ENCODE results near the gene DISP3. TPM values are rescaled to one million over a fixed set of nuclear protein-coding genes. Genes with fewer than 3 reads are reported as not detected.

The DISP3 gene
- polyA plus RNA-seq, 3 donors, result 0.01 TPM; not detected in 2

- intact Hi-C loops (cut with micrococcal nuclease), result no loop called here
- Histone ChIP-seq H3K9me3 (replicated peaks in 1 of 2; ENCODE audit: control insufficient read depth in 1 of 2, insufficient read depth in 1 of 2, low read length in 2 of 2) (no peaks in the 10 kb centered on the region), H3K79me2 (ENCODE audit: insufficient read depth, low read length) (no peaks in the 10 kb centered on the region), H3K36me3 (replicated peaks in 1 of 2; ENCODE audit: control insufficient read depth in 1 of 2, insufficient read depth in 2 of 2, low read length in 2 of 2) (no peaks in the 10 kb centered on the region), H2AFZ (ENCODE audit: insufficient read depth, low read depth, low read length, poor library complexity, severe bottlenecking) (no peak overlapping the region), H4K20me1 (ENCODE audit: insufficient read depth, low read length) (no peaks in the 10 kb centered on the region), H3K27me3 (ENCODE audit: control insufficient read depth in 2 of 2, insufficient read depth in 2 of 2, low read length in 2 of 2) (no peaks in the 10 kb centered on the region), H3K4me1 (ENCODE audit: control insufficient read depth in 1 of 2, insufficient read depth in 2 of 2, low read length in 2 of 2) (no peaks in the 10 kb centered on the region), H3K27ac (ENCODE audit: low read depth in 1 of 2, low read length in 2 of 2) (no peak overlapping the region), H3K4me2 (replicated peaks; ENCODE audit: extremely low read depth, low read length, poor library complexity, severe bottlenecking) (no peak overlapping the region), H3K9ac (ENCODE audit: insufficient read depth, low read length, poor library complexity, severe bottlenecking) (no peak overlapping the region), H3K4me3 (replicated peaks in 1 of 3; ENCODE audit: low read depth in 2 of 3, low read length in 3 of 3) (no peak overlapping the region)
- Mint-ChIP-seq H3K9me3 (no peaks in the 10 kb centered on the region), H3K4me3 (no peak overlapping the region), H3K27ac (no peak overlapping the region), H3K27me3 (ENCODE audit: low read depth in 3 of 3) (peaks cover 0 to 2% (median 0%) of the 10 kb centered on the region in 3 donors), H3K36me3 (no peaks in the 10 kb centered on the region), H3K4me1 (no peaks in the 10 kb centered on the region)
- WGBS (ENCODE audit: insufficient coverage), result 93% methylated on average over 29 of the region's 34 CpGs
- DNase-seq, result no peak
- no peak for TF ChIP-seq CTCF (IDR thresholded peaks at IDR 0.05)
These were observed 51.1 kb downstream of the DISP3 start for GRCh38 chr1:11529763-11530730.

GRCh38 chr1:11530731-11531311 is 51.9 kb downstream of the DISP3 start:
- intact Hi-C loops (cut with micrococcal nuclease), result no loop called here
- TF ChIP-seq CTCF (IDR thresholded peaks at IDR 0.05), result no peak
- H3K27me3 ChIP-seq (ENCODE audit: control insufficient read depth in 2 of 2, insufficient read depth in 2 of 2, low read length in 2 of 2), result no peaks in the 10 kb centered on the region
- no peak overlapping the region for H3K9ac ChIP-seq (ENCODE audit: insufficient read depth, low read length, poor library complexity, severe bottlenecking)
- Mint-ChIP-seq H3K4me1 (no peaks in the 10 kb centered on the region), H3K27me3 (ENCODE audit: low read depth in 3 of 3) (peaks cover 0 to 2% (median 0%) of the 10 kb centered on the region in 3 donors), H3K27ac (no peak overlapping the region), H3K36me3 (no peaks in the 10 kb centered on the region), H3K9me3 (no peaks in the 10 kb centered on the region), H3K4me3 (no peak overlapping the region)
- H3K27ac ChIP-seq (ENCODE audit: low read depth in 1 of 2, low read length in 2 of 2), result no peak overlapping the region
- no peaks in the 10 kb centered on the region for H3K36me3 ChIP-seq (replicated peaks in 1 of 2; ENCODE audit: control insufficient read depth in 1 of 2, insufficient read depth in 2 of 2, low read length in 2 of 2)
- 89% methylated on average over 14 of the region's 15 CpGs for WGBS (ENCODE audit: insufficient coverage)
- no peaks in the 10 kb centered on the region for H3K9me3 ChIP-seq (replicated peaks in 1 of 2; ENCODE audit: control insufficient read depth in 1 of 2, insufficient read depth in 1 of 2, low read length in 2 of 2)
- H2AFZ ChIP-seq (ENCODE audit: insufficient read depth, low read depth, low read length, poor library complexity, severe bottlenecking), result no peak overlapping the region
- no peak overlapping the region for H3K4me2 ChIP-seq (replicated peaks; ENCODE audit: extremely low read depth, low read length, poor library complexity, severe bottlenecking)
- H3K4me1 ChIP-seq (ENCODE audit: control insufficient read depth in 1 of 2, insufficient read depth in 2 of 2, low read length in 2 of 2), result no peaks in the 10 kb centered on the region
- no peaks in the 10 kb centered on the region for H3K79me2 ChIP-seq (ENCODE audit: insufficient read depth, low read length)
- no peaks in the 10 kb centered on the region for H4K20me1 ChIP-seq (ENCODE audit: insufficient read depth, low read length)
- no peak overlapping the region for H3K4me3 ChIP-seq (replicated peaks in 1 of 3; ENCODE audit: low read depth in 2 of 3, low read length in 3 of 3)
- DNase-seq, result no peak
